HepG2 (cell line): ENCODE measurements around the gene ADI1. TPM values are rescaled to one million over a fixed set of nuclear protein-coding genes. Genes with fewer than 3 reads are reported as not detected.

Experiments
- CC2D1A ChIP-seq: sonication (generic); formaldehyde crosslinking; IDR thresholded peaks from 2 replicates; pipeline ENCODE4 v1.8.1; 2023; ENCODE audit warnings: mild to moderate bottlenecking, missing genetic modification reagents
- DNMT3B ChIP-seq: conservative IDR thresholded peaks from 2 replicates; pipeline ENCODE4 v1.6.1; 2016; ENCODE audit warnings: missing biosample characterization, control low read depth
- FOXP4 ChIP-seq: sonication (generic); formaldehyde crosslinking; IDR thresholded peaks from 2 replicates; pipeline ENCODE4 v1.4.0; 2020; ENCODE audit warnings: missing genetic modification reagents
- HDAC6 ChIP-seq: fragments of 200-600 bp; sonication (generic); IDR thresholded peaks from 2 replicates; pipeline ENCODE4 v1.7.0; 2017; ENCODE audit warnings: mild to moderate bottlenecking, antibody characterized with exemption, low read length, low read depth
- HNF1B ChIP-seq: sonication (generic); formaldehyde crosslinking; IDR thresholded peaks from 2 replicates; pipeline ENCODE4 v1.5.1; 2020; ENCODE audit warnings: mild to moderate bottlenecking, moderate library complexity, missing genetic modification reagents
- ISL2 ChIP-seq: sonication (generic); formaldehyde crosslinking; IDR thresholded peaks from 2 replicates; pipeline ENCODE4 v1.5.0; 2020; ENCODE audit warnings: missing genetic modification reagents
- KDM1A ChIP-seq: IDR thresholded peaks from 2 replicates; pipeline ENCODE4 v1.6.1; 2016; ENCODE audit warnings: missing compliant biosample characterization
- MTF2 ChIP-seq: sonication (generic); formaldehyde crosslinking; IDR thresholded peaks from 2 replicates; pipeline ENCODE4 v1.5.0; 2020; ENCODE audit warnings: missing genetic modification reagents, borderline replicate concordance
- NFE2 ChIP-seq: sonication (generic); formaldehyde crosslinking; IDR thresholded peaks from 2 replicates; pipeline ENCODE4 v1.4.0; 2020; ENCODE audit warnings: missing genetic modification reagents
- SALL2 ChIP-seq: sonication (generic); formaldehyde crosslinking; IDR thresholded peaks from 2 replicates; pipeline ENCODE4 v1.8.1; 2023; ENCODE audit warnings: mild to moderate bottlenecking, missing genetic modification reagents, inconsistent platforms
- THYN1 ChIP-seq: sonication (generic); formaldehyde crosslinking; IDR thresholded peaks from 2 replicates; pipeline ENCODE4 v1.8.1; 2023; ENCODE audit warnings: low read depth, mild to moderate bottlenecking, moderate library complexity, missing genetic modification reagents, borderline replicate concordance
- XRCC5 ChIP-seq: fragments of 200-400 bp; formaldehyde crosslinking; optimal IDR thresholded peaks from 2 replicates; pipeline ENCODE3; 2017; ENCODE audit warnings: mild to moderate bottlenecking, low read length
- ZNF24 ChIP-seq: fragments of 450-650 bp; IDR thresholded peaks from 2 replicates; pipeline ENCODE4 v1.6.1; 2017; ENCODE audit warnings: antibody characterized with exemption, mild to moderate bottlenecking
- ZNF326 ChIP-seq: sonication (generic); formaldehyde crosslinking; IDR thresholded peaks from 2 replicates; pipeline ENCODE4 v1.4.0; 2020; ENCODE audit warnings: missing genetic modification reagents, borderline replicate concordance
- ZNF333 ChIP-seq: sonication (generic); formaldehyde crosslinking; IDR thresholded peaks from 2 replicates; pipeline ENCODE4 v1.4.0; 2020; ENCODE audit warnings: mild to moderate bottlenecking, missing genetic modification reagents, borderline replicate concordance
- ZNF772 ChIP-seq: sonication (generic); formaldehyde crosslinking; IDR thresholded peaks from 2 replicates; pipeline ENCODE4 v1.5.0; 2020; ENCODE audit warnings: mild to moderate bottlenecking, missing genetic modification reagents
- polyA plus RNA-seq, 8 experiments: library from polyadenylated mRNA; depleted of rRNA in 3 of 8; stranded (reverse) in 7 of 8; unstranded in 1 of 8; fragments of >200 nt; fragmentation: Illumina TruSeq in 4 of 8; extraction: Trizol in 4 of 8; gene quantifications; 2 replicates each; pipeline versions ENCODE4 v1.2.1 to v1.2.3, GENCODE V29; 2011 to 2016; ENCODE audit warnings: low read depth in 4 of 8, missing spikeins in 1 of 8, mixed read lengths in 1 of 8; ENCODE audit not compliant: insufficient read depth in 1 of 8
- total RNA-seq, 5 experiments: library from RNA; depleted of rRNA; stranded (reverse); fragments of >200 nt; fragmentation: Illumina TruSeq; extraction: Trizol; gene quantifications; 2 replicates each; pipeline ENCODE4 v1.2.3, GENCODE V29; 2016; ENCODE audit warnings: low read depth in 1 of 5
- TF ChIP-seq, protein P1 (sequence below): sonication (generic); formaldehyde crosslinking; IDR thresholded peaks from 2 replicates; pipeline ENCODE4 v1.5.0; 2020; ENCODE audit warnings: missing genetic modification reagents
- TF ChIP-seq, protein P2 (sequence below), 2 experiments: sonication (generic) in 1 of 2; formaldehyde crosslinking in 1 of 2; IDR thresholded peaks; 2 replicates each; pipeline versions ENCODE4 v1.4.0 to v1.6.1; 2018 to 2020; ENCODE audit warnings: missing genetic modification reagents in 2 of 2, borderline replicate concordance in 1 of 2, low read depth in 1 of 2, mild to moderate bottlenecking in 1 of 2, missing biosample characterization in 1 of 2
- TF ChIP-seq, protein P3 (sequence below): IDR thresholded peaks from 2 replicates; pipeline ENCODE4 v1.6.1; 2016; ENCODE audit warnings: mild to moderate bottlenecking
- TF ChIP-seq, protein P4 (sequence below): fragments of 450-650 bp; IDR thresholded peaks from 2 replicates; pipeline ENCODE4 v1.6.1; 2016

The ADI1 gene
- total and polyA plus RNA-seq, 2 of the 13 experiments (the other 11 are each of a cell fraction or from before 2014, with no cell fraction given) = 28.7 to 123 TPM

- no peak; the same call in 1 of the 2 replicates for TF ChIP-seq ZNF772 (CRISPR knock-in tag)
- no peak for TF ChIP-seq THYN1
- TF ChIP-seq, protein P1, sequence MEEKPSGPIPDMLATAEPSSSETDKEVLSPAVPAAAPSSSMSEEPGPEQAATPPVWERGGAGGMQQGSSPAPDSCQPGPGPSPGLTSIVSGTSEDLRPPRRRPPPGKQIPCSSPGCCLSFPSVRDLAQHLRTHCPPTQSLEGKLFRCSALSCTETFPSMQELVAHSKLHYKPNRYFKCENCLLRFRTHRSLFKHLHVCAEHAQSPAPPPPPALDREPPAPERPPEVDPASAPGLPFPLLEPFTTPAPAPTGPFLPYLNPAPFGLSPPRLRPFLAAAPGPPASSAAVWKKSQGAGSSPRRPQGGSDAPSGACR (CRISPR knock-in tag) = no peak; the same call in 1 of the 2 replicates
- no peak; the same call in 1 of the 2 replicates for TF ChIP-seq ZNF333 (CRISPR knock-in tag)
- no peak for TF ChIP-seq MTF2 (CRISPR knock-in tag)
- no peak for TF ChIP-seq ZNF24
- TF ChIP-seq CC2D1A (CRISPR knock-in tag) = no peak
- TF ChIP-seq, protein P2, sequence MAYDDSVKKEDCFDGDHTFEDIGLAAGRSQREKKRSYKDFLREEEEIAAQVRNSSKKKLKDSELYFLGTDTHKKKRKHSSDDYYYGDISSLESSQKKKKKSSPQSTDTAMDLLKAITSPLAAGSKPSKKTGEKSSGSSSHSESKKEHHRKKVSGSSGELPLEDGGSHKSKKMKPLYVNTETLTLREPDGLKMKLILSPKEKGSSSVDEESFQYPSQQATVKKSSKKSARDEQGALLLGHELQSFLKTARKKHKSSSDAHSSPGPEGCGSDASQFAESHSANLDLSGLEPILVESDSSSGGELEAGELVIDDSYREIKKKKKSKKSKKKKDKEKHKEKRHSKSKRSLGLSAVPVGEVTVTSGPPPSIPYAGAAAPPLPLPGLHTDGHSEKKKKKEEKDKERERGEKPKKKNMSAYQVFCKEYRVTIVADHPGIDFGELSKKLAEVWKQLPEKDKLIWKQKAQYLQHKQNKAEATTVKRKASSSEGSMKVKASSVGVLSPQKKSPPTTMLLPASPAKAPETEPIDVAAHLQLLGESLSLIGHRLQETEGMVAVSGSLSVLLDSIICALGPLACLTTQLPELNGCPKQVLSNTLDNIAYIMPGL (CRISPR knock-in tag; IDR thresholded peaks at IDR 0.05; ENCODE audit: borderline replicate concordance in 1 of 2, low read depth in 1 of 2) = peak in 1 of 2 experiments; percentile 76; a peak in 2 of 4 replicates
- no peak; the same call in 1 of the 2 replicates for TF ChIP-seq ZNF326 (CRISPR knock-in tag)
- TF ChIP-seq XRCC5 = no peak
- no peak for TF ChIP-seq DNMT3B (CRISPR knock-in tag)
- TF ChIP-seq HDAC6 = no peak
- no peak for TF ChIP-seq ISL2 (CRISPR knock-in tag)
- TF ChIP-seq, protein P3, sequence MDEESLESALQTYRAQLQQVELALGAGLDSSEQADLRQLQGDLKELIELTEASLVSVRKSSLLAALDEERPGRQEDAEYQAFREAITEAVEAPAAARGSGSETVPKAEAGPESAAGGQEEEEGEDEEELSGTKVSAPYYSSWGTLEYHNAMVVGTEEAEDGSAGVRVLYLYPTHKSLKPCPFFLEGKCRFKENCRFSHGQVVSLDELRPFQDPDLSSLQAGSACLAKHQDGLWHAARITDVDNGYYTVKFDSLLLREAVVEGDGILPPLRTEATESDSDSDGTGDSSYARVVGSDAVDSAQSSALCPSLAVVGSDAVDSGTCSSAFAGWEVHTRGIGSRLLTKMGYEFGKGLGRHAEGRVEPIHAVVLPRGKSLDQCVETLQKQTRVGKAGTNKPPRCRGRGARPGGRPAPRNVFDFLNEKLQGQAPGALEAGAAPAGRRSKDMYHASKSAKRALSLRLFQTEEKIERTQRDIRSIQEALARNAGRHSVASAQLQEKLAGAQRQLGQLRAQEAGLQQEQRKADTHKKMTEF (CRISPR knock-in tag) = no peak; the same call in 1 of the 2 replicates
- TF ChIP-seq HNF1B (CRISPR knock-in tag) = peak; percentile 58; the same call in 1 of the 2 replicates
- peak; percentile 79 for TF ChIP-seq SALL2 (CRISPR knock-in tag)
- TF ChIP-seq, protein P4, sequence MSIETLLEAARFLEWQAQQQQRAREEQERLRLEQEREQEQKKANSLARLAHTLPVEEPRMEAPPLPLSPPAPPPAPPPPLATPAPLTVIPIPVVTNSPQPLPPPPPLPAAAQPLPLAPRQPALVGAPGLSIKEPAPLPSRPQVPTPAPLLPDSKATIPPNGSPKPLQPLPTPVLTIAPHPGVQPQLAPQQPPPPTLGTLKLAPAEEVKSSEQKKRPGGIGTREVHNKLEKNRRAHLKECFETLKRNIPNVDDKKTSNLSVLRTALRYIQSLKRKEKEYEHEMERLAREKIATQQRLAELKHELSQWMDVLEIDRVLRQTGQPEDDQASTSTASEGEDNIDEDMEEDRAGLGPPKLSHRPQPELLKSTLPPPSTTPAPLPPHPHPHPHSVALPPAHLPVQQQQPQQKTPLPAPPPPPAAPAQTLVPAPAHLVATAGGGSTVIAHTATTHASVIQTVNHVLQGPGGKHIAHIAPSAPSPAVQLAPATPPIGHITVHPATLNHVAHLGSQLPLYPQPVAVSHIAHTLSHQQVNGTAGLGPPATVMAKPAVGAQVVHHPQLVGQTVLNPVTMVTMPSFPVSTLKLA = 0 out of 2 replicates have a peak, but pooled peaks have one; percentile 10
- TF ChIP-seq NFE2 (CRISPR knock-in tag) = no peak
- no peak for TF ChIP-seq KDM1A (CRISPR knock-in tag)
- 0 out of 2 replicates have a peak, but pooled peaks have one; percentile 32 for TF ChIP-seq FOXP4
These were observed 656 bp downstream of the ADI1 start (continued) for GRCh38 chr2:3518496-3519254.
